ENCODE measurements around the gene XAB2.

The XAB2 gene
- 64.2 to 91.4 reads per million in 2 experiments for total RNA-seq

- peak; percentile 93 for DNase-seq (ENCODE audit: low read depth)
Measured at GRCh38 chr19:7629347-7630054, at the start of gene XAB2, which contains the start of gene PET100. Gene XAB2 (minus strand): TSS chr19:7629545. CDS start chr19:7629527, 18 bp downstream. Gene PET100 (plus strand): TSS chr19:7629793. CDS start chr19:7629834, 41 bp downstream.

GRCh38 chr19:7677669-7678311, 48.4 kb upstream of the XAB2 start:
- DNase-seq (ENCODE audit: low read depth) = no peak

- no peak for DNase-seq (ENCODE audit: low read depth)
Measured at GRCh38 chr19:7676854-7677253, 47.5 kb upstream of the XAB2 start, which contains the start of gene MCEMP1. Gene MCEMP1 (plus strand): TSS chr19:7677090. CDS start chr19:7677121, 31 bp downstream.

- no peak for DNase-seq (ENCODE audit: low read depth)
Measured at GRCh38 chr19:7676376-7676775, 47.0 kb upstream of the XAB2 start.

GRCh38 chr19:7674010-7675005, 45.0 kb upstream of the XAB2 start:
- no peak for DNase-seq (ENCODE audit: low read depth)

- DNase-seq (ENCODE audit: low read depth) = no peak
Measured at GRCh38 chr19:7672522-7672921, 43.2 kb upstream of the XAB2 start.

GRCh38 chr19:7670790-7671189, 41.4 kb upstream of the XAB2 start:
- DNase-seq (ENCODE audit: low read depth) = no peak

- DNase-seq (ENCODE audit: low read depth) = no peak
Measured at GRCh38 chr19:7670150-7670783, 40.9 kb upstream of the XAB2 start.

GRCh38 chr19:7669641-7670040, 40.3 kb upstream of the XAB2 start:
- DNase-seq (ENCODE audit: low read depth) = no peak

- DNase-seq (ENCODE audit: low read depth) = no peak
Measured at GRCh38 chr19:7668842-7669241, 39.5 kb upstream of the XAB2 start, which contains the start of gene RETN. Gene RETN (plus strand): TSS chr19:7669049. CDS start chr19:7669327, 278 bp downstream.

GRCh38 chr19:7665076-7665475, 35.7 kb upstream of the XAB2 start:
- DNase-seq (ENCODE audit: low read depth) = no peak

GRCh38 chr19:7663706-7664105, 34.4 kb upstream of the XAB2 start:
- no peak for DNase-seq (ENCODE audit: low read depth)

- no peak for DNase-seq (ENCODE audit: low read depth)
Measured at GRCh38 chr19:7662657-7663056, 33.3 kb upstream of the XAB2 start.

GRCh38 chr19:7661744-7662538, 32.6 kb upstream of the XAB2 start:
- DNase-seq (ENCODE audit: low read depth) = no peak

- DNase-seq (ENCODE audit: low read depth) = peak; percentile 30
Measured at GRCh38 chr19:7658219-7658686, 28.9 kb upstream of the XAB2 start.

GRCh38 chr19:7657131-7657751, 27.9 kb upstream of the XAB2 start:
- DNase-seq (ENCODE audit: low read depth) = no peak

GRCh38 chr19:7655581-7655980, 26.2 kb upstream of the XAB2 start:
- DNase-seq (ENCODE audit: low read depth) = no peak

GRCh38 chr19:7654401-7654800, 25.1 kb upstream of the XAB2 start:
- DNase-seq (ENCODE audit: low read depth) = no peak

GRCh38 chr19:7652061-7652641, 22.8 kb upstream of the XAB2 start:
- peak; percentile 80 for DNase-seq (ENCODE audit: low read depth)

- DNase-seq (ENCODE audit: low read depth) = no peak
Measured at GRCh38 chr19:7650148-7650547, 20.8 kb upstream of the XAB2 start.

Data from T follicular helper cell (primary cell).